Measurements from ENCODE around the gene SPATA19.

The SPATA19 gene

DNA sequence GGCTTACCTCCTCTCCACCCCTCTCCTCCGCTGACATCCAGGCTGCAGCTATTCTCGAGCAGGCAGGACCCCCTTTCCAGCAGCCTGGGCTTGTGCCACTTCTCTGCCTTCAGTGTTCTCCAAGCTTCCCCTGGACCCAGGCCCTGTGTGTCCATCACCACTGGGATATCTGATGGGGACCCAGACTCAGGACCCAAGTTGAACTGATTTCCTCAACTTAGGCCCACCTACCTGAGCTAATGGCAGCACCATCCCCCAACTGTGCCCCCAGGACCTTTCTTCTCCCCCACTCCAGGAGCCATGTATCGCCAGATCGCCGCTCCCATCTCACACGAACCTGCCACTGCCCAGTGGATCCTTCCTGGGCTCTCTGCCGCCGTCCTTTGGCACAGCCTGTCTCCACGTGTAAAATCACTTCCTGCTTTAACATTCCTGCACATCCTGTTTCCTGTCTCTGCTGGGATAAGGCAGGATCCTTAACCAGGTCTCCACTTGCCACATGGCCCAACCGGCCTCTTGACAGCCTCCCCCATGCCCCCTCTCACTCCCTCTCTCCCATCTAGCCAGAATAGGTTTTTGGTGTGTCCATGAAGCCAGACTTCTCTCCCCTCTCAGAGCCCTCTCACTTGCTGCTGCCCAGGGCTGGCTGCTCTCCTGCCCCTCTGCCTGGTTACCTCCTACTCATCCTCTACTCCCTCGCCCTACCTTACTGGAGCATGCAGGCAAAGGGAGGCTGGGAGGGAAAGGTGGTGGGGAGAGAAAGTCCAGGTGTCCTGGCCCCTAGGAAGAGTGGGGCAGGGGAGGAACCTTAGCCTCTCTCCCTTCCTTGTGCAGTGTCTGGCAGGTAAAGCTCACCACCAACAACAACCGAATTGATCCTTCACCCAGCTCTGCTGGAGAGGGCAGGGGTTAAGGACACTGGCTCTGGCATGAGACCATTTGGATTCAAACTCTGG lies 9.4 kb downstream of the SPATA19 start:
- no peak for DNase-seq

DNA sequence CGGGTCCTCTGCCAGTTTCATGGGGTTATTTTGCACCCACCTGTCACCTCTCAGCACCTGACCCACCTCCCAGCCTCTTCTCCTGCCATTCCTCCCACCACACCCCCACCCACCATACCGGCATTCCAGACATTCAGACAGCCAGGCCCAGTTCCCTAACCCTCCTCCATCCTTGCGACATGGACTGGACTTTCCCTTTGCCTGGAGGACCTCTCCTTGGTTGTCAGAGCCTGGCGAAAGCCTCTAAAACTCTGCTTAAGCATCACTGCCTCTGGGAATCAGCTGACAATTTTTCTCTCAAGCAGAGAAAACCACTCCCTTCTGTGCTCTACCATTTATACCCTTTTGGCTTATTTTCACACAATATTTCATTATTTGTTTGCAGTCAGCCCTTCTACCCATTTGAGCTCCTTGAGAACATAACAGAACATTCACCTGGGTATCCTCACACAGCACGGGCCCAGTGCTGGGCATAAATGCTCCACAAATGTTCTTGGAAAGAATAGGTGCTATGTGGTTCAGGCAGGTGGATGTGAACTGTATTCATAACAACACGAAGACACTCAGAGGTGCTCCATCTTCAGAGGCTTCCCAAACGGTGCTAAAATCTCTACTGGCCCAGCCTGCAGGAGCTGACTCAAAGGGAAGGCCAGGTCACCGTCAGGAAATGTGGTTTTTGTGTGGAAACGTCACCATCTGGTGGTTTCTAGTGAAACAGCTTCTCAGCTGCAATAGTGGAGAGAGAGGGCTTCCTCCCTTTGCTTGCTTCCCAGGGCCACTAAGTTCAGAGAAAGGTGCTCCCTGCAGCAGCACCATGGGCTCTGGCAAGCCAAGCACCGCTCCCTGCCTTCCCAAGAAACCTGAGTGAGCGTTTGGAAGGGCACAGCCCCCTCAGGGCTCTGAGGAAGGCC lies 10.4 kb downstream of the SPATA19 start:
- DNase-seq: peak; percentile 10

DNA sequence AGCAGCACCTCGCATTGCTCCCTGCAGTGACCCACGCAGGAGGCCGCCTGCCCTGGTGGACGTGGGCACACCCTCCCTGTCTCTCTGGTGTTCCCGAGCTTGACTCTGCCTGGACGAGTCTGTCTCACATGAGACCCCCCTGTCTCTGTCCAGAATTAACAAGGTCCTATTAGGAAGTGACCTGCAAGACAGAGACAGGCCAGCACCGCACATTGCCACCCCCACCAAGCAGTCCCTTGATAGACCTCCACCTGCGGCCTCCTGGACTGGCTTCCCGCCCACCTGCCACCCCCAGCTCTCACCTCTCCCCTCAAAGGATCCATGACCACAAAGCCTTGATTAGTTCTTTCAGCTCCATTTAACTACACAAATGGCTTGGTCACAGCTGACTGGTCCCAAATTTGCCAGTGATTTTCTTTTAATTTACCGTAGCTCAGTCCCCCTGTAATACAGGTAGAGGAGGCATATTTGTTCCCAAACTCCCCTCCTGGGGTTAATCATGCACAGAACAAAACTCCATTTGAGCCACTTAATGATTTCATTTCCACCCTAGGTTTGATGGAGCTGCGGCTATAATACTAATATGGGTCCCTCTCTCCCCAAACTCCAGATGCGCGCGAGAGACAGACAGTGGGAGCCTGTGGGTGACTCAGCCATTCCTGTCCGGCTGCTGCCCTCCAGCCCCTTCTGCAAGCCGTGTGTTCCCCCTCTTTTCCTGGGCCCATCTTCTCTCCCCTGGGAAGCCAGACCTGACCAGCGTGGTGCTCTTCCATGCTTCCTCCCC lies 11.2 kb downstream of the SPATA19 start:
- no peak for DNase-seq

DNA sequence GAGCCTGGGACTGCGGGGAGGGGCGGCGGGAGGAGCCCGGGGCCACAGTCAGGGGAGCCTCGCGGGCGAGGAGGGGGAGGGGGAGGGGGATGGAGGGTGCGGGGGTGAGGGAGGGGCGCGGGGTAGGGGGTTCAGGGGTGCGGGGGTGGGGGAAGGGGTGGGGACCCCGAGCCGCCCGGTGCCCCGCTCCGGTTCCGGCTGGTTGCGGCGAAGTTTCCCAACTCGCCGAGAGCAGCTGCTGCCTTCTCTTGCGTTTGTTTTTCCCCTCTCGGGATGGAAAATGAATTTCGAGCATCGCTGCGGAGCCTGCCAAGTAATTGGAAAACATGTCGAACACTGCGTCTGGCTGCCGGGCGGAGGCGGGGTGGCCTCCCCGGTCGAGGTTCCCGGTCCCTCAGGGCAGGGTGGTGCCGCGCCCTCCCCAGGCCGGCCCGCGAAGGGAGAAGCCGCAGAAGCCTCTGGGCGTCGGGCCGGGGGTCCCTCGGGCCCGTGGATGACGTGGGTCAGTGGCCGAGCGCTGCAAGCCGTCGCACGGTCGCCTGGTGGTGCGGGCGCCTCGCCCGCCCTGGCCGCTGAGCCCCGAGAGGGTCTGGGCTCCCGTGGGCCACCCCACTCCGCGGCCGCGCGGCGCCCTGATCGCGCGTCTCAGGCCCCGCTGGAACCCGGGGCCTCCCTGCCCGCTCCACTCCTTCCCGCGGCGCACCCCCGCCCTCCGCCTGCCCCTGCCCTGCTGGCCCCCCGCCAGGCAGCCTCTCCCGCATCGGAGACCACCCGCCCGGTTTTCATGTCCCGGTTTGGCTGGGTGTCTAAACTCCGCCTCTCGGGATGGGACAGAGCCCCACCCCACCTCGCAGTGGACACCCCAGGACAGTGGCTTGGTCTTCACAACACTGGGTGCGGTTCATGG lies 12.1 kb downstream of the SPATA19 start:
- DNase-seq: no peak

DNA sequence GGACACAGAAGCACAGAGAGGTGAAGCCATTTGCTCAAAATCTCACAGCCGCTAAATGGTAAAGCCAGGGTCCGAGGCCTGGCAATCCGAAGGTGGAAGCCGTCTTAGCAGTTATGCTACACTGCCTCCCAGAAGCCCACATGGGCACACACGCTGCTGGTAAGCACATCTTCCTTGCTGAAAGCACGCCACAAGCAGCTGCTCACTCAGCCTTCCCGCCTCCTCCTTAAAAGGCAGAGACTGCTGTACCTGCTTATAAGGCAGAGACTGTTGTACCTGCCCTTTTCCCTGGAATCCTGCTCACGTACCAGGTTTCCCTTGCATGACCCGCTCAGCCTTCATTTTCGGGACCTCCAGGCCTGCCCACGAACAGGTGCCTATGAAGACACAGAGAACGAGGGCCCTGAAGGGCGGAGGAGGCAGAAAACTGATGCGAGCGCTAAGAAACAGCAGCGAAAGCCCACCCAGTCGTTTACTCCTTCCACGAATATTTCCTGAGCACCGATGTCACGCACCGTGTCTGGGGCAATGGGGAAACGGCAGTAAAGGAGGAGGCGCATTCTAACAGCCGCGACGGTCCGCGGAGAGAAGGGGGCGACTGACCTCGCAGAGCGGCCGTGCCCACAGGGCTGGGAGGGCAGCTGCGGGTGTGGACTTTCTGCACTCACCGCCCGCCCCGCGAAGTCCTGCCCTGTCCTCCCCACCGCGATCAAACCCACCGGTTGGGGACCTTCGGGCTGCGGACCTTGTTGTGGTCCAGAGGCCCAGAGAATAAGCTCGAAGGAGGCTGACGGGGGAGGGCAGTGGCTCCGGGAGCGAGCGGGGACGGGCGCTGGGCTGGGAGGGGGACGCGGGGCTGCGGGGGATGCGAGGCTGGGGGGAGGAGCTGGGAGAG lies 13.0 kb downstream of the SPATA19 start:
- DNase-seq: no peak

DNA sequence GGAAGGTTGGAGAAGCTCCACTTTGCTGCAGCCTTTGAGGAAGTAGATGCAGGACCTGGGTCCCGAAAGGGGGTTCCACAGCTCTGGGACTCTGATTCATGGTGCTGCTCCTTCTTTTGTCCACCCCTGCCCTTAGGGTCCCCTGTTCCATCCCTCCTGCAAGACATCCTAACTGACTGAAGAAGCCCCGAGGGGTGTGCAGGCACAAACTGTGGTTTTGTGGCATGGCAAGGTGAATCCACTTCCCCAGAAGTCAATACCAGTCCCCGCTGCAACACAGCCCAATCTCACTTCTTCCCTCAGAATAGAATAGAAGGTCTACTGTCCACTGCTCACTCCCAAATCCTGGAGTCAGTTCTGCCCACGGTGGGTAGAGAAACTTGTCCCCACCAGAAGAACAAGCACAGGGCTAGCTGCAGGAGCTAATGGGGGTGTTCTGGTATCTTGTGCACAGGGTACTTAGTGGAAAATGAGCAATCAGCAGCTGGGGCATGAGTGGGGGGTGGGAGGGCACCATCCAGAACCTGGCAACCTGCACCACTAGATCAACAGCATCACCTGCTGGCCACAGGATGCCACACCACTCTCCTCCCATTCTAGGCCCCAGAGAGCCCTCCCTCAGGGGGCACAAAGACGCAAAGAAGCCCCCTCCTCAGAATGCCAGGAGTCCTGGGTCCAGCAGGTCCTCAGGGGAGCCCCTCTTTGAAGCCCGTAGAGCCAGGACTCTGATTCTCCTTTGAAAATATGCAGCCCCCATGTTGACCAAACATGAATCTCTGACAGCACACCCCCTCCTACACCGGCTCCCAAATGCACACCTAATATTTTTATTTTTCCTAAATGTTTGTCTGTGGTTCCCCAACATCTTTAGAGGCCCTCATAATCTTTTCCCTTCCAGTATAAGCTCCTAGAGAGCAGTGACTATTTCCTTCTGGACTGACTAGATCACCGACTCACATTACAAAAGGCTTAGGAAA lies 14.1 kb downstream of the SPATA19 start:
- DNase-seq: no peak

DNA sequence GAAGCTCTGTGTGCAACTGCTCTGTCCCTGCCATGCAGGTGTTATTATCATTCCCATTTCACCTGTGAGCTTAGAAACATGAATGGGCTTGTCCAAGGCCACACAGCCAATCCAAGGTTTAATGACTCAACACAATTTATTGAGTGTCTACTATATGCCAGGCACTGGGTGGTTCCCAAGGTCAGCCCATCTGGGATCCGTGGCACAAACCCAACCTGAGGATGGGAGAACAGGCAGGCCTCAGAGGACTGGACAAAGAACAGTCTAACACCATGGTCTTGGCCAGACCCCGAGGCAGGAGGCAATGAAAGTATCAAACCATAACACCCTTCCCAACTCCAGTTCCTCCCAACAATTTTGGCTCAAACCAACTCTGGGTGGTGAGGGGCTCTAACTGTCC lies 15.7 kb downstream of the SPATA19 start:
- no peak for DNase-seq

DNA sequence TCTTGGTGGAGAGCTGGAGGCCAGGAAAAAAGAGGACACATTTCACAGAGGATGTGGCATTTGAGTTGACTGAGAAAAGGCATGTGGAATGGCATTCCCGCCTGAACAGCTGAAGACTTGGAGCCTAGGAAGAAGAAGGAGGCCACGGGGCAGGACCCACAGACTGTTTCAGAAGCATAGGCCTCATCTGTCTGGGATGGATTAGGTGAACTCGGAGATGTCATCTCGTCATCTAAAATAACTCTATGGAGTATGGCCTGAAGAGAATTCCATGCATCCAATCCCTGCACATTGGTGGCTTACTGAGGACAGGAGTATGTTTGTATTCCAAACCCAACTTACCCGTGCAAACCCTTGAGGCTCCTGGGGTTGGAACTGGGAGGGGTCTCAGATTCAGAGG lies 16.4 kb downstream of the SPATA19 start:
- no peak for DNase-seq

DNA sequence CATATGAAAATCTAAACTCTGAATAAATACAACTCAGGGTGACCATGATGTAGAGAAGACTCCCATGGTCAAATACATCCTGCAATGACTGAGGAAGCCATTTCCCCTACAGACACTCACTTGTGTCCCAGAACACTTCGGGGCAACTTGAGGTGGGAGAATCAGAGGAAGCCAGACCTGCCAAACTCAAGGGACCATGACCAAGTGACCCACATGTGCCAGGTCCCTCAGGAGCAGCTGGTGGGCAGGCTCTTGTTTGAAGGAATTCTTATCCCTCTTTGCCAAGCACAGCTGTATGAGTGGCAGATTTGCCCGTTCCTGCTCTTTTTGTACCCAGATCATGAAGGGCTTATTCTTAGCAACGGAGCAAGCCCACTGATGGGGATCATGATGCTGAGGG lies 17.8 kb downstream of the SPATA19 start:
- no peak for DNase-seq

DNA sequence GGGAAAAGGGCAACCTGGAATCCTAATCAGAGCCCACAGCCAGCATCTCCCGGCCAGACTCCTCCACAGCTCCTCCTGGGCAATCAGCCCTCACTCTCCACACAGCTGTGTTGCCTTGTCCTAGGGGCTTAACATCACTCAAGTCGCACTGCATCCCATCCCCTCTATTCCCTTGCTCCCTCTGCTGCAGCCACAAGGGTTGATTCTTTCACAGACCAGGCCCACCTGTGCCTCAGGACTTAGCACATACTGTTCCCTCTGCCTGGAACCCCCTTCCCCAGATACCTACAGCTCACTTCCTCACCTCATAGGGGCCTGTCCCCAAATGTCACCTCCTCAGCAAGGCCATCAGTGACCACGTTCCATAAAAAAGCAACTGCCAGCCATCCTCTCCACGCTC lies 18.4 kb downstream of the SPATA19 start:
- DNase-seq: no peak

DNA sequence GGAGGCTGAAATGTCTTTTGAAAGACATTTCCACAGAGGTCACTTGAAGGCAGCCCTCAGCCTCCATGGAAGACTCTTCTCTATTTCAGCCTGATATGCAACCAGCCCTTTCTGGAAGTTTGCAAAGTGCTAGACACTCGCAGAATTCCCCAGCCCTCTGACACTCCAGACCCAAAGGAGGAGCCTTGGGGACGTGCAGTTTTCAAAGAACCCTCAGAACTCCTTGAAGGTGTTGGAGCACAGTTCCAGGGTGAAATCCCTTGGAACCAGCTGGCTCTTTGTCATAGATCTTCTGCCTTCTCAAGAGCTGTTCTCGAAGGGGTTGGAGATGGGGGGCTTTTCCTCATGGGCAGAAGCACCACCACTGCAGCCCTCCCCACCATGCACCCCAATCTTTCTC lies 19.6 kb downstream of the SPATA19 start:
- no peak for DNase-seq

DNA sequence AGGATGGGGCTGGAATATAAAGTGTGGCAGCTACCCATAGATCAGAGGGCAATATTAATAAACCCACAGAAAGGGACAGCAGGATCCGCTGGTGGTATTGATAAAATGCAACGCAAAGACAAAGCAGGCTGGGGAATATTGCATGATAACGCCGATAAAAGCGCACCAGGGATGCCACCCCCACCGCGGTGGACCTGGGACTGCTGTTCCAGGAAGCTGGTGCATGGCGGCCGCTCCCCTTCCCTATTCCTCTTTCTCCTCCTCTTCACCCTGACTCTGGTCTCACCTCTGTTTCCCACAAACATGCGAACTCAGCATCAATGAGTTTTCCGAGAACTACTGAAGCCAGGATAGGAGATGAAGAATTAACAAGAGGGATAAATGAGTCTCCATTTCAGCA lies 20.2 kb downstream of the SPATA19 start:
- DNase-seq: no peak

DNA sequence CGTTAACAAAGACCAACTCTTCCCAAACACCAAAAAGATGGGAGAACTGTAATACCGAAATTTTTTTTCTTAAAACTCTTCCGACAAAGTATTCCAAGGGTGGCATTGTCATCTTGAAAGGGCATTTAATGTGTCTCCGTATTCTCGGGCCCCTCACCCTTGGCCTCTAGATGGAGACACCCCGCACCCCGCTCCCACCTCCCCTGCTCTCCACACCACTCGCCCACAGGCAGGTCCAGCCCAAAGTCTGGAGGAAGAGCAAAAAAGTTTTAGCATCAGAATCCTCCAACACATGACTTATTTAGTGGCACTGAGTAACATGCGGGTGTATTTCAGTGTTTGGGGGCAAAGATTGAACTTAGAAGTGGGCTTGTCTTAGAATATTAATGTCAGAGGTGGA lies 20.7 kb downstream of the SPATA19 start:
- no peak for DNase-seq

DNA sequence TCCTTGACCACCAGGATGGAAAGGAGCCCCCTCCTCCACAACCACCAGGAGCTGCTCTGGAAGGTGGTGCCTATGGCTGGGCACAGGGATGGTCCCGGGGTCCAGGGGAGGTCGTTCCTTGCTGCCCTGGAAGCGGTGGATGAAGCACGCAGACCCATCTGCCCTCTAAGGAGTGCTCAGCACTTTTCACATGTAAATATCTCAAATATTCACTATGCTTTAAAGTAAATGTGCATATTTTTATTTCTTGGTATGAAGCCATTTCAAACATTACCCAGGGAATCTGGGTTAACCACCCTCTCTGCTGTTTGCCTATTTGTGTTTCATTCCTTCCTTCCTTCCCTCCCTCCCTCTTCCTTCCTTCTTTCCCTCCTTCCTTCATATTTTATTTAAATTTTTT lies 21.7 kb downstream of the SPATA19 start:
- DNase-seq: no peak

DNA sequence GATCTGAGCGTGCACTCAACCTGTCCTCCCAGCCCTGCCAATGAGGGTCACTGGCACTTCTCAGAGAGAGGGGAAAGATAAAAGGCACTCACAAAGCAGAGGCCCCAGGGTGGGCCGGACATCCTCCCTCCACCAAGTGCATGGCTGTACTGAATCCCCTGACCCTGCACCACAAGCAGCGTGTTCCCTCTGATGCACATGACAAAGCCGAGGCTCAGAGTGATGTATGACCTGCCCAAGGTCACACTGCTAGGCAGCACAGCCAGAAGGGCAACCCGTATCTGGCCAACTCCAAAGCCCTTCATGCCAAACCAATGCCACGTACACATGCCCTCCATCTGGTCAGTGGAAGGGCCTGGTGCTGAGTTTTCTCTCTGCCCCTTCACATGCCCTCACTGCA lies 22.1 kb downstream of the SPATA19 start:
- DNase-seq: no peak

DNA sequence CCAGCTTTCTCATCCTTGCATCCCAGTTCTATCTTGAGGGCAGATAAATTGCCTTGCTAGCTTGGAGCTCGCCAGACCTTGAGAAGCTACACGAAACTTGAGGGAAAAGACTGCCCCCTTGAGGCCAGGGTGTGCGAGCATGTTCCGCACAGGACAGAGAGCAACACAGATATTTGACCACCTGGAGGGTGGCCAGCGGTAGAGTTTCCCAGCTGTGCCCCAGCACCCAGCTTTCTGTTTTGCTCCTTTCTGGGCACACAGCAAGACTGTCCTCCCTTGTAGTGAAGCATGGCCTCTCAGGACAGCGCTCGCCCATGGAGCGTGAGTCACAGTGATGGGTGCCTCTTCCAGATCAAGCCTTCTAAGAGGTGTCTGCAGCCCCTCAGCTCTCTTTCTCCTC lies 23.5 kb downstream of the SPATA19 start:
- DNase-seq: peak; percentile 37

DNA sequence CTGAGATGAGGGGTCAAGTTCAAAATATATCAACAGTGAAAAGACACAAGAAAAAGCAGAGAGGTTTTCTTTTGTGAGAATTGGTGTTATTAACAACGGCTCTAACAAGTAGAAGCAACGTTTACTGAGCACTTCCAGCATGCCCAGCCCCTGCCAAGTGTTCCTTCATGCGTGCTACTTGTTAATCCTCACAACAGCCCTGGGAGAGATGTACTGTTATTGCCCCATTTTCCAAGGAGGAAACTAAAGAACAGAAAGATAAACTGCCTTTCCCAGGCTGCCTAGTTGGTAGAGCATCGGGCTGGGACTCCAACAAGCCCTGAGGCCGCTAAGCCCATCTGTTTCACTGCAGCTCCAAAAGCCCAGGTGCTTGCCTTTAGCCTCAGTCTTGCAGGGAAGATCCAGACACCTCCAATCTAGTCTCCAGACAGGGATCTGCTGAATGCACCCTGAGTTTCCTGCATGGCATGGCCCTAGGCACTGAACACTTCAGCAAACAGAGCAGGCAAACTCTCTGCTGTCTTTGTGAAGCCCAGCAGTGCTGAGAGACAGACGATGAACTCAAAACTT lies 25.5 kb downstream of the SPATA19 start:
- no peak for DNase-seq

DNA sequence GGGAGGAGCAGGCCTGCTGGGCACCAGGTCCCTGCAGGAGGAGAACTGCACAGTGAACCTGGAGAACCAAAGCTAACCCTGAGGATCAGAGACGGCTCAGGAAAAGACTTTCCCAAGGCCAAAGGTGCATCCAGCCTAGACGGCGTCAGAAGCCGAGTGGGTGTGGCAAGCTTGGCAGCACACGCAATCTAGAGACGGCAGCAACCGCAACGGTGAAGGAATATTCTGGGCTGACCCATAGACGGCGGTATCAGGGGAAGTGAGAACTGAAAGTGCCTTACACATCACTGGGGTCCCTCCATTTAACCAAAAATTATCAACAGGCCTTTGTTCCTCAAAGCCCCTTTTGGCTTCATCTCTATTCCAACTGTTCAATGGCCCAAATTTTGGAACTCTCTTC lies 26.2 kb downstream of the SPATA19 start:
- no peak for DNase-seq

DNA sequence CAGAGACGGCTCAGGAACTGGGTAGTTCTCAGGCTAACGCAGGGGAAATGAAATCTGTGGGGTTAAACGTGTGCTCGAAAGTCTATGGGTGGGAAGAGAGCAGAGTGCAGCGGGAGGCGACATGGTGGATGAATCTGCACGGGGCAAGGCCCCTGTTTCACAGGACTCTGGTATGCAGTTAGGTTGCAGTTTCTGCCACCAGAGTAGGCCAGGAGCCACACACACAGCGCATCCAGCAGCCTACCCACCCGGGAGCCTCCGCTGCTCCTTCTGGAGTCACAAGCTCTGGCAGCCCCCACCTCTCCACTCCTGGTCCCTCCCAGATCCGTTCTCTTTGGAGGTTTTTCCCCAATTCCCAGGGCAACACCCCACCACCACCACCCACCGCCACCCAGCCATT lies 27.0 kb downstream of the SPATA19 start:
- no peak for DNase-seq

Measured in NCI-H2029 treated with DMSO at 0.1 percent for 48 hours (cell line).